Activated CD4-positive, alpha-beta T cell treated with anti-CD3 and anti-CD28 coated beads, Interleukin-2, amount 50 U/mL, for 48 hours (primary cell): ENCODE data around the gene VGLL2.

Experiments
- DNase-seq, 2 experiments: peaks; one replicate each; pipeline ENCODE4 v3.0.0-alpha.2; 2020

Gene VGLL2

GRCh38 chr6:117269638-117270054, 4.3 kb downstream of the VGLL2 start:
- DNase-seq = no peak

GRCh38 chr6:117270055-117270842, 4.9 kb downstream of the VGLL2 start:
- no peak for DNase-seq

DNA sequence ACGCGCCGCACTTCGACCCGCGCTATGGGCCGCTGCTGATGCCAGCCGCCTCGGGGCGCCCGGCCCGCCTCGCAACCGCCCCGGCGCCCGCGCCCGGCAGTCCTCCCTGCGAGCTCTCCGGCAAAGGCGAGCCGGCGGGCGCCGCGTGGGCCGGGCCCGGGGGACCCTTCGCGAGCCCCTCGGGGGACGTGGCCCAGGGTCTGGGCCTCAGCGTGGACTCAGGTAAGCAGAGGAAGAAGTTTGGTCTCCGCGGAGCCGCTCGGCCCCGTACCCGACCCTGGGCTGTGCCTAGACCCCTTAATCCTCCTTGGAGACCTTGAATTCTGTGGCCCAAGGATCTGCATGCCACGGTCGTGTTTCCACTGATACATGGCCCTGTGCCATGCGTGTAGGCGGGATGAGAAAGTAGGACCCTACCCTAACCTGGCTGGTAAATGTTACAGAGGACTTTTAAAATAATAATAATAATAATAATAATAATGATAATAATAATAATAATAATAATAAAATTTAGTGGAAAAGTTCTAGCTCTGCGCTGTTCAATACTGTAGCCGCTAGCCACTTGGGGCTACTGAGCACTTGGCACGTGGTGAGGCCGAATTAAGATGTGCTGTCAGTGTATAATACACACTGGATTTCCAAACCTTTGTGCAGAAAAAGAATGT, 5.6 kb downstream of the VGLL2 start:
- DNase-seq = no peak

DNA sequence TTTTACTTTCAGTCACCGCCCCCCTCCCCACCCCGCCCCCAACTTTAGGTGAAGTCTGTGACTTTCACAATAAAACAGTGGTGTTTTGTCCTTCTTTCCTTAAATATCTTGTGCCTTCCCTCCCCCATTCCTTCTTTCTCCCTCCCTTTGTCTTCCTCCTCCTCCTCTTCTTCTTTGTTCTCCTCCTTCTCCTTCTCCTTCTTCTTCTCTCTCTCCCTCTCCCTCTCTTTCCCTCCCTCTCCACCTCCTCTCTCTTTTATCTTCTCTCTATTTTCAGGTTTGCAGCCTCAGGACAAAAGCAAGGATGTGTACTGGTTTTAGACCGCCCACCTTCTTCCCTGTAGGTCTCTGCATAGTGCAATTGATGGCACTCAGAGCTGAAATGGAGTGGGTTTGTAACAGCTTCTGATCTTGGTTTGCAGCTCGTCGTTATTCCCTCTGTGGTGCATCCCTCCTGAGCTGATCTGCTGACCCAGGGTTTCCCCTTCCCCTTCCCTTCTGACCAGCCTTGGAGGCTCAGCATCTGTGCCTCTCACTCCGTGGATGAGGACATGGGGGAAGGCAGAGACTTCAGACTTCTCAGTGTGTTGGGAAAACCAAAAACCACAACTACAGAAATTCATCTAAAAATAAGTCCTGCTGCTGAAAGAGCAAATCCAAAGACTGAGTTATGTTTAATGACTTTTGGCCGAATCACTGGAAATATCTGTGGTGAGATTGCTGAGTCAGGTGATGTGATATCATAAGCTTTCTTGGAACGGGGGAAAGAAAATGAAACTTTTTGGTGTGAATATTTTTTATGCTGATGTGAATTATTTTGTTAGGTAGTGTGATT, 6.9 kb downstream of the VGLL2 start:
- DNase-seq = no peak

GRCh38 chr6:117272891-117273290, 7.5 kb downstream of the VGLL2 start:
- DNase-seq = no peak

DNA sequence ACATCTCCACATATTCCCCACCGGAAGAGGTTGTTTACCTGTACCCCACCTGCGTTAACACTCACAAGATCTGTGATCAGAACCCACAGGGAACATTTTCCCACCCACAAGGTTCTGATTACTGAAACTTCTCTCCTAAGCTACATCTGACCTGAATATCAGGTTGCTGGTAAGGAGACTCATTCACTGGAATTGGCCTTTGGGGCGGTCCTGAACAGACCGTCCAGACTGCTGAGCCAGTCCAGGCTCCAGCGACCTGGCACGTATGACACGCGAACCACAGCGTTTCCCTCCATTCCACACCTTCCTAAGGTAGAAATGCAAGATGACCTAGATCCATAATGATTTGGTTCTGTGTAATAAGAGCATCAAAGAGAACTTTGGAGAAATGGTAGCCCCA, 9.8 kb downstream of the VGLL2 start:
- DNase-seq = no peak

DNA sequence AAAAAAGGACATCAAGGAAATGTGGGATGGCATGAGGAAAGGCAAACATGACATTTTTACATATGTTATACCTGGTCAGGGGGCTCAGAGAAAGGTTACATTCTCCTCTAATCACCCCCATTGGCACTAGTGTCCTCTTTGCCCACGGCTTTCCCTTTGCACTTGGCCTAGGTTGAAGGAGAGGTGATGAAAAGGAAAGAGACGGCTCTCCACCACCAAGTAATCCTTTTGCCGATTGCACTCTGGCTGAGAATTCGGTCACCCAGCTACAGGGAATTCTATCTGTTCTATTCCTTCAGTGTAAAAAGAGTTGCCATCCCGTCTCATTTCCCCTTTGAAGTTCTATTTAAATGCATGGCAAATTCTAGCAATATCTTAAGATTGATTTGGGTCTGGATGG, 10.4 kb downstream of the VGLL2 start:
- DNase-seq = no peak

DNA sequence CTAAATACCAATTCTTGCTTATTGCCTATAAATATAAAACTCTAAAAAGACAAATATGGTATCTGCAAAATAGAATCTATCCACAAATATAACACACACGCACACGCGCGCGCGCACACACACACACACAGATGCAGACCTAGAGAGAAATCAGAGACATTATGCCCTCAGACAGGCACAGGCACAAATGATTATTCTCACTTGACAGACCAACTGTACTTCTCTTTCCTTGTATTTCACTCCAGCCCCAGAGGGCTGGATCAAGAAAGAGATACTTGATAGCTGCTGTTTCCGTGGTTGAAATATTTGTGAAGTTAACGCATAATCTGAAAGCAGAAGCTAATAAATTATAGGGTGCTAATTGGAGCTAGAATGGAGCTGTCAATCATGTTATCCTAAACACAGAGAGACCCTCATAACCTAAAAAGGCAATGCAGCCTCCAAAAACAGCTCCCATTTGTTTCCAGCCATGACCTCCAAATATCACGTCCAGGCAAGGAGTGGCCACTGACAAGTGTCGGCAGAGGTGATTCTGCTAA, 11.5 kb downstream of the VGLL2 start:
- DNase-seq = no peak

DNA sequence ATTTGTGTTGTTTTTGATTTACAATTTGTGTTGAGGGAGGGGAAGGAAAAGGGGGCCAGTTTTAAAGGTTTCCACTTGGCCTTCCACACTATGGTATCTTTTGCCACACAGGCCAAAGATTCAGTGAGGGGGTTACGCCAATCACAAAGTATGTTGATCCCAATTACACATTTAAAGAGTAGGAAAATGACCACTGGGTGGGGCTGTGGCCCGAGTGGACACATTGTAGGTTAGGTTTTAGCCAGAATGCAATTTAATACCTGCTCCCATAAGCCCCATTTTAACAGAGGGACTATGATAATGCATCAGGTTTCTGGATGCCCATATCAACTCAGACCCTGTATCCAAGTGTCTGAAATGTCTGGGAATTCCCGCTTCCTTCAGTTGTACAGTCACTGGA, 15.6 kb downstream of the VGLL2 start:
- DNase-seq = no peak

GRCh38 chr6:117288083-117288715, 22.8 kb downstream of the VGLL2 start:
- no peak for DNase-seq

GRCh38 chr6:117290173-117290846, 25.0 kb downstream of the VGLL2 start:
- no peak for DNase-seq

DNA sequence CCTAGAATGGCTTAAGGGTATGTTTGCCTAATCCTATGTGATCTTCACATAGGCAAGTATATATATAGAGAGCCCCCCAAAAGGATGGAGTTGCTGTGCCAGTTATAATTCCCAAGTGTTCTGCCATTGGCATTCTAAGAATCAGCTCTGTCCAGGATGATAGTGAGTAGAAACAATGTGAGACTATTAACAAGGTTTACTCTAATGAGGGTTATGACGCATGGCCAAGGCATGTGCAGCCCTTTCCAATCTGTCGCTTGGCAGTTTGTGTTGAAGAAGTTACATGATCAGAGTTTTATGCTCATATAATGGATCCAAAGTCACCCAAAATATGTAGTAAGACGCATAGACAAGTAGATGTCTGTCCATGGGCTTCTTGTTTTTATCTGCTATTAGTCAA, 33.6 kb downstream of the VGLL2 start:
- DNase-seq = no peak

DNA sequence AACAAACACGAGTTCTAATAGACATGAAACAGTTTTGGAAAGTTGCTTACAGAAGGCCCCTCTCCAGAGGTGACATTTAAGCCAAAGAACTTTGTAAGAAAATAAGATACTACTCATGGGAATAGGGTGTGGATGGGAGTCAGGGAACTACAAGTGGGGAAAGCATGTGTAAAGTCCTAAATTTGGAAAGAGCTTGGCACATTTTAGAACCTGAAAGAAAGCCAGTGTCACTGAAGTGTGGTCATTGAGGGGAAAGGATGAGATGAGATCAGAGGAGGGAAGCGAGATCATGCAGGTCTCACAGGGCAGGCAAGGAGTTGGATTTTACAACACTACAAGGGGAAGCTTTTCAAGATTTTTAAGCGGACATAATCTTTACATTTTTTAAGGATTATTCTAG, 38.0 kb downstream of the VGLL2 start:
- DNase-seq = no peak

DNA sequence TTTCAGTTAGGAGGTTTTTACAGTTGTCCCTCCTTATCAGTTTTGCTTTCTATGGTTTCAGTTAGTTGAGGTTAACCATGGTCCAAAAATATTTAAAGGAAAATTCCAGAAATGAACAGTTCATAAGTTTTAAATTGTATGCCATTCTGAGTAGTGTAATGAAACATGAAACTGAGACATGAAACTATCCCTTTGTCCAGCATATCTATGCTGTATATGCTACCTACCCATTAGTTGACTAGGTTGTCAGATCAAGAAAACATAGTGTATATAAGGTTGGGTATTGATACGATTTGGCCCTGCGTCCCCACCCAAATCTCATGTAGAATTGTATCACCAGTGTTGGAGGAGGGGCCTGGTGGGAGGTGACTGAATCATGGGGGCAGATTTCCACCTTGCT, 39.1 kb downstream of the VGLL2 start:
- DNase-seq = no peak

- DNase-seq = no peak
These were observed 41.0 kb downstream of the VGLL2 start for GRCh38 chr6:117306227-117306790.

GRCh38 chr6:117307655-117308054, 42.3 kb downstream of the VGLL2 start:
- no peak for DNase-seq

GRCh38 chr6:117309069-117309468, 43.7 kb downstream of the VGLL2 start:
- DNase-seq = no peak

DNA sequence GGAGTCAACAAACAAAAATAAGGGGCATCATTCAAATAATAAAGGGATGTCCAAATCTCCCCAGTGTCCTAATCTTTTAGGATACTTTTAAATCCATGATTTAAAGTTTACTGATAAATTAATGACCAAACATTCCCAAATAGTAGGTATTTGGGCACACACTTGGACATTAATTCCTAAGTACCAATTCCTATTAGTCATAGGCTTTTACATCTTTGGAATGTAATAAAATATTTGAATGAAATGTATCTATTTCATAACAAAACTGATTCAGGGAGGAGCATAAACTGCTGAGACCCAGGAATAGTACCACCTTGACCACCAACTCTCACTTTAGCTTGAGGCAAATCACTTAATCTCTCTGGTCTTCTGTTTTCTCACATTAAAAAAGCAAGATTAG, 44.3 kb downstream of the VGLL2 start:
- no peak for DNase-seq

GRCh38 chr6:117311310-117311709, 46.0 kb downstream of the VGLL2 start:
- no peak for DNase-seq

- no peak for DNase-seq
These were observed 46.4 kb downstream of the VGLL2 start for GRCh38 chr6:117311726-117312125.

- DNase-seq = no peak
These were observed 51.9 kb downstream of the VGLL2 start for GRCh38 chr6:117317261-117317660.
